ENCODE results near the gene CFAP46.

DNA sequence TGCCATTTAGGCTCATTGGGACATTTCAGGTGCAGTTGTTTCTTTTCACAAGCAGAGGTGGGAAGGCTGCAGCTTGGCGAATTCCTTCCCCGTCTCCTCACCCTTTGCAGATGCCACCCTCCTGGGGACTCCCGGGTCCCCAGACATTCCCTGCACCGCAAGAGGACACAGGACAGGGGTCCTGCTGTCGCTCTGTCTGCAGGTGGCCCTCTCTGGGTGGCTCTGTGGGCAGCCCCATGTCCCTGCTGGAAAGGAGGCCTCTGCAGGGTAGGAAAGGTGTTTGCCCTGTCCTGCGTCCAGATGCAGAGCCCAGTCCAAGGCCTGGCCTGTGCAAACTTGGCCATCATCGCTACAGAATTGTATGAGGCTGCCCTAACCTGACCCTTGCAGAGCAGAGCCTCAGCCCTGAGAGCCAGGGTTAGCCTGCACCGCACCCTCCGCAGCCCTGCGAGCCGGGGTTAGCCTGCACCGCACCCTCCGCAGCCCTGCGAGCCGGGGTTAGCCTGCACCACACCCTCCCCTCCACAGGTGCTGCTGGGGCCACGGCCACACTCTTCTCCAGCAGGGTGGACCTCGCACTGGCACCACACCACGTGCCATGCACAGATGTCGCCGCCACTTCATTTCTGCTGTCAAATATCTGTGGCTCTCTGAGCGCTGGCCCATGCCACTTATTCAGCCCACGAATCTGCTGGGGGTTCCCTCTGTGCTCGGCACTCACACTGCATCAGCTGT is 61.0 kb downstream of the CFAP46 start:
- TF ChIP-seq JUND (IDR thresholded peaks at IDR 0.05; ENCODE audit: low read depth, low read length) (no peak), CTCF (IDR thresholded peaks at IDR 0.05 in 2 of 3, conservative IDR thresholded peaks at IDR 0.05 in 1 of 3; ENCODE audit: control insufficient read depth in 2 of 3, extremely low read depth in 1 of 3, insufficient read depth in 1 of 3, low read depth in 3 of 3, low read length in 3 of 3) (no peak), CHD2 (IDR thresholded peaks at IDR 0.05; ENCODE audit: borderline replicate concordance, low read depth, low read length) (no peak), SMAD1 (IDR thresholded peaks at IDR 0.05; ENCODE audit: low read depth, partially characterized antibody) (no peak), ZNF687 (IDR thresholded peaks at IDR 0.05) (no peak), TCF12 (IDR thresholded peaks at IDR 0.05; ENCODE audit: low read depth, low read length) (no peak), ZNF274 (IDR thresholded peaks at IDR 0.05; ENCODE audit: insufficient read depth, insufficient read length) (no peak), ZNF24 (IDR thresholded peaks at IDR 0.05) (no peak), EP300 (IDR thresholded peaks at IDR 0.05; ENCODE audit: borderline replicate concordance in 1 of 2, control insufficient read depth in 1 of 2, low read depth in 2 of 2, low read length in 2 of 2) (no peak), GABPA (IDR thresholded peaks at IDR 0.05; ENCODE audit: low read depth) (no peak), BMI1 (IDR thresholded peaks at IDR 0.05; ENCODE audit: borderline replicate concordance) (no peak)
- TF ChIP-seq, protein P1, sequence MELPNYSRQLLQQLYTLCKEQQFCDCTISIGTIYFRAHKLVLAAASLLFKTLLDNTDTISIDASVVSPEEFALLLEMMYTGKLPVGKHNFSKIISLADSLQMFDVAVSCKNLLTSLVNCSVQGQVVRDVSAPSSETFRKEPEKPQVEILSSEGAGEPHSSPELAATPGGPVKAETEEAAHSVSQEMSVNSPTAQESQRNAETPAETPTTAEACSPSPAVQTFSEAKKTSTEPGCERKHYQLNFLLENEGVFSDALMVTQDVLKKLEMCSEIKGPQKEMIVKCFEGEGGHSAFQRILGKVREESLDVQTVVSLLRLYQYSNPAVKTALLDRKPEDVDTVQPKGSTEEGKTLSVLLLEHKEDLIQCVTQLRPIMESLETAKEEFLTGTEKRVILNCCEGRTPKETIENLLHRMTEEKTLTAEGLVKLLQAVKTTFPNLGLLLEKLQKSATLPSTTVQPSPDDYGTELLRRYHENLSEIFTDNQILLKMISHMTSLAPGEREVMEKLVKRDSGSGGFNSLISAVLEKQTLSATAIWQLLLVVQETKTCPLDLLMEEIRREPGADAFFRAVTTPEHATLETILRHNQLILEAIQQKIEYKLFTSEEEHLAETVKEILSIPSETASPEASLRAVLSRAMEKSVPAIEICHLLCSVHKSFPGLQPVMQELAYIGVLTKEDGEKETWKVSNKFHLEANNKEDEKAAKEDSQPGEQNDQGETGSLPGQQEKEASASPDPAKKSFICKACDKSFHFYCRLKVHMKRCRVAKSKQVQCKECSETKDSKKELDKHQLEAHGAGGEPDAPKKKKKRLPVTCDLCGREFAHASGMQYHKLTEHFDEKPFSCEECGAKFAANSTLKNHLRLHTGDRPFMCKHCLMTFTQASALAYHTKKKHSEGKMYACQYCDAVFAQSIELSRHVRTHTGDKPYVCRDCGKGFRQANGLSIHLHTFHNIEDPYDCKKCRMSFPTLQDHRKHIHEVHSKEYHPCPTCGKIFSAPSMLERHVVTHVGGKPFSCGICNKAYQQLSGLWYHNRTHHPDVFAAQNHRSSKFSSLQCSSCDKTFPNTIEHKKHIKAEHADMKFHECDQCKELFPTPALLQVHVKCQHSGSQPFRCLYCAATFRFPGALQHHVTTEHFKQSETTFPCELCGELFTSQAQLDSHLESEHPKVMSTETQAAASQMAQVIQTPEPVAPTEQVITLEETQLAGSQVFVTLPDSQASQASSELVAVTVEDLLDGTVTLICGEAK (IDR thresholded peaks at IDR 0.05; ENCODE audit: borderline replicate concordance) = no peak
- TF ChIP-seq, protein P2, sequence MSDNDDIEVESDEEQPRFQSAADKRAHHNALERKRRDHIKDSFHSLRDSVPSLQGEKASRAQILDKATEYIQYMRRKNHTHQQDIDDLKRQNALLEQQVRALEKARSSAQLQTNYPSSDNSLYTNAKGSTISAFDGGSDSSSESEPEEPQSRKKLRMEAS (IDR thresholded peaks at IDR 0.05; ENCODE audit: low read depth, low read length) = no peak
